Karpas-422 (cell line): ENCODE results near the gene PPP2R1A. TPM values are rescaled to one million over a fixed set of nuclear protein-coding genes. Genes with fewer than 3 reads are reported as not detected.

Source experiments
- DNase-seq: peaks from one replicate; pipeline ENCODE4 v3.0.0-alpha.2; 2015
- H2AFZ ChIP-seq: fragments of 200-600 bp; sonication (generic); 2 replicates; pipeline ENCODE4 v1.6.1; 2014; ENCODE audit warnings: antibody characterized with exemption, low read length, mixed read lengths
- H3K27ac ChIP-seq: fragments of 200-600 bp; sonication (generic); 2 replicates; pipeline ENCODE4 v1.5.1; 2014; ENCODE audit warnings: mild to moderate bottlenecking, low read length, moderate library complexity
- H3K27me3 ChIP-seq: fragments of 200-600 bp; sonication (generic); 2 replicates; pipeline ENCODE4 v1.6.1; 2014; ENCODE audit warnings: low read length, mixed read lengths
- H3K36me3 ChIP-seq: fragments of 200-600 bp; sonication (generic); 2 replicates; pipeline ENCODE4 v1.6.1; 2014; ENCODE audit warnings: low read length, mixed read lengths; ENCODE audit not compliant: insufficient read depth
- H3K4me1 ChIP-seq: fragments of 200-600 bp; sonication (generic); 2 replicates; pipeline ENCODE4 v1.6.1; 2014; ENCODE audit warnings: mild to moderate bottlenecking, low read length, mixed read lengths
- H3K4me2 ChIP-seq: fragments of 200-600 bp; sonication (generic); 2 replicates; pipeline ENCODE4 v1.6.1; 2014; ENCODE audit warnings: low read length, low read depth, mild to moderate bottlenecking; ENCODE audit not compliant: poor library complexity, severe bottlenecking
- H3K4me3 ChIP-seq: fragments of 200-600 bp; sonication (generic); 2 replicates; pipeline ENCODE4 v1.5.1; 2014; ENCODE audit warnings: mild to moderate bottlenecking, antibody characterized with exemption, low read length, mixed read lengths
- H3K79me2 ChIP-seq: fragments of 200-600 bp; sonication (generic); 2 replicates; pipeline ENCODE4 v1.6.1; 2014; ENCODE audit warnings: mild to moderate bottlenecking, low read length, mixed read lengths
- H3K9ac ChIP-seq: fragments of 200-600 bp; sonication (generic); 2 replicates; pipeline ENCODE4 v1.6.0; 2014; ENCODE audit warnings: low read length
- H3K9me2 ChIP-seq: fragments of 200-600 bp; sonication (generic), shearing (Covaris generic); replicated peaks from 2 replicates; pipeline ENCODE4 v1.6.0; 2014; ENCODE audit warnings: mild to moderate bottlenecking, low read length, moderate library complexity; ENCODE audit not compliant: insufficient read depth
- H3K9me3 ChIP-seq: fragments of 300-700, 200-600 bp; sonication (generic); 2 replicates; pipeline ENCODE4 v1.6.1; 2014; ENCODE audit warnings: low read length, mixed read lengths
- H4K20me1 ChIP-seq: fragments of 200-600 bp; sonication (generic); 2 replicates; pipeline ENCODE4 v1.6.1; 2014; ENCODE audit warnings: mild to moderate bottlenecking, antibody characterized with exemption, low read length, low read depth; ENCODE audit not compliant: insufficient read depth
- total RNA-seq: library from RNA; depleted of rRNA; stranded (reverse); fragments of >200 nt; shearing (Covaris generic); gene quantifications from 2 replicates; pipeline ENCODE4 v1.2.3, GENCODE V29; 2014; ENCODE audit warnings: low replicate concordance

PPP2R1A gene
- total RNA-seq, 1 experiment from 2014 or later, result 169 TPM

- Histone ChIP-seq H2AFZ (no peak overlapping the region), H3K9me2 (no peaks in the 10 kb centered on the region)
Measured at GRCh38 chr19:52224211-52224610, 34.4 kb downstream of the PPP2R1A start.

GRCh38 chr19:52226652-52227051, 36.8 kb downstream of the PPP2R1A start:
- Histone ChIP-seq H3K4me3 (no peak overlapping the region), H2AFZ (no peak overlapping the region), H3K9ac (no peak overlapping the region), H3K27me3 (no peaks in the 10 kb centered on the region), H3K36me3 (peaks cover 68% of the 10 kb centered on the region), H3K27ac (no peak overlapping the region), H3K79me2 (no peaks in the 10 kb centered on the region), H3K4me1 (peaks cover 12% of the 10 kb centered on the region), H3K9me2 (no peaks in the 10 kb centered on the region), H4K20me1 (0 out of 2 replicates have a peak, but pooled peaks cover 4% of the 10 kb centered on the region), H3K4me2 (no peak overlapping the region), H3K9me3 (no peaks in the 10 kb centered on the region)
- no peak for DNase-seq

More at GRCh38 chr19:52224211-52224610, 34.4 kb downstream of the PPP2R1A start:
- Histone ChIP-seq H3K27ac (no peak overlapping the region), H3K4me2 (no peak overlapping the region), H4K20me1 (0 out of 2 replicates have a peak, but pooled peaks cover 13% of the 10 kb centered on the region), H3K4me1 (peaks cover 12% of the 10 kb centered on the region), H3K9me3 (no peaks in the 10 kb centered on the region), H3K4me3 (no peak overlapping the region), H3K36me3 (peaks cover 92% of the 10 kb centered on the region), H3K27me3 (no peaks in the 10 kb centered on the region), H3K9ac (no peak overlapping the region), H3K79me2 (no peaks in the 10 kb centered on the region)
- DNase-seq, result no peak

- Histone ChIP-seq H3K4me1 (peaks cover 12% of the 10 kb centered on the region), H3K4me2 (no peak overlapping the region), H3K9ac (no peak overlapping the region), H2AFZ (no peak overlapping the region), H3K36me3 (peaks cover 61% of the 10 kb centered on the region), H3K4me3 (no peak overlapping the region), H3K79me2 (no peaks in the 10 kb centered on the region), H3K27me3 (no peaks in the 10 kb centered on the region), H4K20me1 (0 out of 2 replicates have a peak, but pooled peaks cover 4% of the 10 kb centered on the region), H3K9me2 (no peaks in the 10 kb centered on the region), H3K9me3 (no peaks in the 10 kb centered on the region), H3K27ac (no peak overlapping the region)
- DNase-seq, result no peak
Measured at GRCh38 chr19:52227196-52227940, 37.5 kb downstream of the PPP2R1A start.

- H3K27me3 ChIP-seq, result no peaks in the 10 kb centered on the region
Measured at GRCh38 chr19:52227980-52228379, 38.1 kb downstream of the PPP2R1A start.

GRCh38 chr19:52229524-52229923, 39.7 kb downstream of the PPP2R1A start:
- Histone ChIP-seq H3K9me2 (no peaks in the 10 kb centered on the region), H3K9ac (no peak overlapping the region), H3K79me2 (no peaks in the 10 kb centered on the region), H3K27ac (no peak overlapping the region), H3K4me3 (no peak overlapping the region), H3K4me1 (no peaks in the 10 kb centered on the region), H2AFZ (no peak overlapping the region), H3K4me2 (no peak overlapping the region), H3K27me3 (no peaks in the 10 kb centered on the region), H4K20me1 (0 out of 2 replicates have a peak, but pooled peaks cover 4% of the 10 kb centered on the region), H3K9me3 (no peaks in the 10 kb centered on the region), H3K36me3 (peaks cover 39% of the 10 kb centered on the region)
- no peak for DNase-seq

More at GRCh38 chr19:52227980-52228379, 38.1 kb downstream of the PPP2R1A start:
- H4K20me1 ChIP-seq, result 0 out of 2 replicates have a peak, but pooled peaks cover 4% of the 10 kb centered on the region
- peaks cover 55% of the 10 kb centered on the region for H3K36me3 ChIP-seq
- no peak overlapping the region for H3K9ac ChIP-seq
- no peak overlapping the region for H2AFZ ChIP-seq
- no peak overlapping the region for H3K27ac ChIP-seq
- H3K4me3 ChIP-seq, result no peak overlapping the region
- no peak for DNase-seq
- H3K9me2 ChIP-seq, result no peaks in the 10 kb centered on the region
- no peaks in the 10 kb centered on the region for H3K9me3 ChIP-seq
- no peaks in the 10 kb centered on the region for H3K79me2 ChIP-seq
- no peak overlapping the region for H3K4me2 ChIP-seq
- peaks cover 6% of the 10 kb centered on the region for H3K4me1 ChIP-seq

- Histone ChIP-seq H3K27me3 (no peaks in the 10 kb centered on the region), H3K9ac (no peak overlapping the region), H4K20me1 (0 out of 2 replicates have a peak, but pooled peaks cover 4% of the 10 kb centered on the region), H3K4me1 (no peaks in the 10 kb centered on the region), H3K9me3 (no peaks in the 10 kb centered on the region), H3K4me3 (no peak overlapping the region), H3K9me2 (no peaks in the 10 kb centered on the region), H3K27ac (no peak overlapping the region), H3K79me2 (no peaks in the 10 kb centered on the region), H3K36me3 (peaks cover 31% of the 10 kb centered on the region), H2AFZ (no peak overlapping the region), H3K4me2 (no peak overlapping the region)
- no peak for DNase-seq
Measured at GRCh38 chr19:52230685-52231084, 40.8 kb downstream of the PPP2R1A start.

- H3K9ac ChIP-seq, result no peak overlapping the region
- no peaks in the 10 kb centered on the region for H3K4me1 ChIP-seq
- peaks cover 24% of the 10 kb centered on the region for H3K36me3 ChIP-seq
- no peak overlapping the region for H2AFZ ChIP-seq
- H3K9me3 ChIP-seq, result no peaks in the 10 kb centered on the region
- H3K27me3 ChIP-seq, result no peaks in the 10 kb centered on the region
- no peak overlapping the region for H3K4me3 ChIP-seq
- H3K4me2 ChIP-seq, result no peak overlapping the region
- no peaks in the 10 kb centered on the region for H3K79me2 ChIP-seq
- 0 out of 2 replicates have a peak, but pooled peaks cover 4% of the 10 kb centered on the region for H4K20me1 ChIP-seq
- H3K27ac ChIP-seq, result no peak overlapping the region
- DNase-seq, result no peak
- no peaks in the 10 kb centered on the region for H3K9me2 ChIP-seq
Measured at GRCh38 chr19:52231154-52231910, 41.5 kb downstream of the PPP2R1A start.

GRCh38 chr19:52234406-52234805, 44.6 kb downstream of the PPP2R1A start:
- Histone ChIP-seq H3K27ac (no peak overlapping the region), H3K27me3 (no peaks in the 10 kb centered on the region), H3K4me2 (no peak overlapping the region), H4K20me1 (no peaks in the 10 kb centered on the region), H3K9ac (no peak overlapping the region), H3K79me2 (no peaks in the 10 kb centered on the region), H3K4me1 (peaks cover 2% of the 10 kb centered on the region; the same call in 1 of the 2 replicates), H3K4me3 (no peak overlapping the region), H3K9me2 (no peaks in the 10 kb centered on the region), H3K36me3 (no peaks in the 10 kb centered on the region), H2AFZ (no peak overlapping the region), H3K9me3 (no peaks in the 10 kb centered on the region)
- no peak for DNase-seq
